HG03097 (cell line): ENCODE measurements around the gene GPR176.

Experiments used
- ATAC-seq: cut with Tn5 transposase; IDR thresholded peaks from one replicate; pipeline ENCODE4 v1.9.1; 2021; ENCODE audit not compliant: unreplicated experiment, low FRiP score

GPR176 gene, protein sequence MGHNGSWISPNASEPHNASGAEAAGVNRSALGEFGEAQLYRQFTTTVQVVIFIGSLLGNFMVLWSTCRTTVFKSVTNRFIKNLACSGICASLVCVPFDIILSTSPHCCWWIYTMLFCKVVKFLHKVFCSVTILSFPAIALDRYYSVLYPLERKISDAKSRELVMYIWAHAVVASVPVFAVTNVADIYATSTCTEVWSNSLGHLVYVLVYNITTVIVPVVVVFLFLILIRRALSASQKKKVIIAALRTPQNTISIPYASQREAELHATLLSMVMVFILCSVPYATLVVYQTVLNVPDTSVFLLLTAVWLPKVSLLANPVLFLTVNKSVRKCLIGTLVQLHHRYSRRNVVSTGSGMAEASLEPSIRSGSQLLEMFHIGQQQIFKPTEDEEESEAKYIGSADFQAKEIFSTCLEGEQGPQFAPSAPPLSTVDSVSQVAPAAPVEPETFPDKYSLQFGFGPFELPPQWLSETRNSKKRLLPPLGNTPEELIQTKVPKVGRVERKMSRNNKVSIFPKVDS

DNA sequence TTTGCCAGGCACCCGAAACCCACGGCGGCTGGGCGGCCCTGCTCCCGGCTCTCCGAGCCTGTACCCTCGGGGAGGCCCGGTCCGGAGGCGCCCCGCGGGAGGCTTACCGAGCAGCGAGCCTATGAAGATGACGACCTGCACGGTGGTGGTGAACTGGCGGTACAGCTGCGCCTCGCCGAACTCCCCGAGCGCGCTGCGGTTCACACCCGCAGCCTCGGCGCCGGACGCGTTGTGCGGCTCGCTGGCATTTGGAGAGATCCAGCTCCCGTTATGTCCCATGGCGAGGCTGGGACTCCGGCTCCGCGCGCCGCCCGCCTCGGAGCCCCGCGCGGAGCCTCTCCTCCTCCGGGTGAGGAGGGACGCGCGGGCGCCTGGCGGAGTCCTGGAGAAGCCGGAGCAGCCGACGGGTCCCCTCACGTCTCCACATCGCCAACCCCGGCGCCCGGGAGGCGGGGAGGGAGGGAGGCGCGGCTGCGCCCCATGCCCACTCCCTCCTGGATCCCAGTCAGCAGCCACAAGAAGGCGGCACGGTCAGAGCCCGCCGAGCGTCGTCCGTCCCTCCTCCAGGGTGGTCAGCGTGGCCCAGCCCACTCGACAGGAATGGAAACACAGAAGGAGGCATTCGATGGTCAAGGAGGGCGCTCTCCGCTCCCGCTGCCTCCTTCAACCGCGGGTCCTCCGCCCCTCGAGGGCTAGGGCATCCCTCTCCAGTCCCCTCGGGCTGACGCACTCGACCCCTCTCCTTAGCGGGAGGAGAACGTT, at the start of gene GPR176:
GPR176 (minus strand) TSS at position 519 of the 762 bp plus-strand sequence; CDS start at position 279, 240 bp downstream.
- no peak for ATAC-seq

DNA sequence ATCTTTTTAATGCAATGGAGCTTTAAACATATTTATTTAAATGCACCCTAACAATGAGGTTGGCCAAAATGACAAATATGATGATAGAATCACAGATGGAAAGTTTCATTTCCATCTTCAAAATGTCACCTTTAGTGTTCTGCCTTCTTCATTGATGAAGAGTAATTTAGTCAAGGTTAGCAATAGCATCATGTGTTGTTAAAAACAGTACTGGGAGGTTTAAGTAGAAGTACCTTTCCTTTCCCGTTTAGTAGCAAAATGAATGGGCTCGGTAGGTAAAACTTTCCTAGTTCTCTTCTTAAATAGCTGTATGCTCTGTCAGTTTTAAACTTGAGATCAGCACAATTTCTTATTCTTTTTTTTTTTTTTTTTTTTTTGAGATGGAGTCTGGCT, 48.9 kb upstream of the GPR176 start:
- ATAC-seq, result no peak

DNA sequence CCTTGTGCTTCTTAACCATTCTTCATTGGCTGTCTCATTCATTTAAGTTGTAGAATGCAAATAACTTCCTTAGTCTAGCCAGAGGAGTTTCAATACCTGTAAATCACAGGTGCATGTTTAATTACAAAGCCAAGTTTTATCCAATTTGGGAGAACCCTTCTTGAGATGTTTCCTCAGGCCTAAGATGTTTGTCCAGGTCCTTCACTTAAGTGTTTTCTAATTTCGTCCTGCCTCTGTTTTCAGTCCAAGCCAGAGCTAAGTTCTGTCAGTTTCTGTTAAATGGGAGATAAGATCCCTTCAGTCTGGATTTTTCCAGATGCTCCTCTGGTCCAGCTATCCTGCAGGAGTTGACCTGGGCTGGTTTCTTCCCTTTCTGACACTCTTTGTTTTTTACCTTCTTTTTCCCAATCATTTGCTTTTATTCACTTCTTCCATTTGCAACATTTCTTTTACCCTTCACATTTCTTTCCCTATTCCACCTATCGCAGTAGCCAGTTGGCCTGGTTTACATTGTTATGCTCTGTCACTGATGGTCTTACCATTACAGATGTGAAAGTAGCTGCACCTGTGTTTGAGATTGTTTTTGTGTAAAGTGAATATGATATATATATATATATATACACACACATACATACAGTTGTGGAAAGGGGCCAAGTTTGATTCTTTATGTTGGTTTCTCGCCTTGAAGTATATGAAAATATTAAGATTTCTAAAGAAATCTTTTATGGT, 48.4 kb upstream of the GPR176 start:
- ATAC-seq, result no peak

DNA sequence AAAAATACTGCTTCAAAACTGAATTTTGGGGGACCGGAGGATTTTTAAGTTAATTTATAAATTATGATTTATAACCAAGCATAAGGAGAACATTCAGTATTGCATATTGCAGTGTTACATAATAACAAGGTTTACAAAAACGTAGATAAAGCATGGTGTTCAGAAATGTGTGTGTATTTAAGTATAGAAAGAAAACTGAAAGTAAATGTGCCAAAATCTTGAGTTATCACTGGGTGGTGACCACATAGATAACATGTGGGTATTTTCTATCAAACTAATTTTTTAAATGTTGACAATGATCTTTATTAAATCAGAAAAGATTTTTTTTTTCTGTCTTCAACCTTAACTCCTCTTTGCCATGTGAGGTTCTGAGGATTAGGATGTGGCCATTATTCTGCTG, 46.5 kb upstream of the GPR176 start:
- no peak for ATAC-seq

DNA sequence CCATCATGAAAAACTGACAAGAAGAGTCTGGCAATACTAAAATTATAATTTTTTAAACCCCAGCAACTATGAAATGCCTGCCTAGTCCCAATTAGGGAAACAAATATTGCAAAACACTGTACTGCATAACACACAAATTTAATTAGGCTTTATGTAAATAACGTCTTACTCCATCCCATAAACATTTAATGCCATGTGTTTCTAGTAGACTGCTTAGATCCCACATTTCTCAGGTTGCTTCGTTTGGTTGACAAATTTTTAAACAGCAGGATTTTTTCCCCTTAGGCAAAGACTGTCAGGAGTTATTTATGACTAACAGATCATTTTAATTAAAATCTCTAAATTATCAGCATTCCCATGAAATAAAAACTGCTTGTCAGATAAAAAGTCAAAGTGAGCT, 43.7 kb upstream of the GPR176 start:
- no peak for ATAC-seq

DNA sequence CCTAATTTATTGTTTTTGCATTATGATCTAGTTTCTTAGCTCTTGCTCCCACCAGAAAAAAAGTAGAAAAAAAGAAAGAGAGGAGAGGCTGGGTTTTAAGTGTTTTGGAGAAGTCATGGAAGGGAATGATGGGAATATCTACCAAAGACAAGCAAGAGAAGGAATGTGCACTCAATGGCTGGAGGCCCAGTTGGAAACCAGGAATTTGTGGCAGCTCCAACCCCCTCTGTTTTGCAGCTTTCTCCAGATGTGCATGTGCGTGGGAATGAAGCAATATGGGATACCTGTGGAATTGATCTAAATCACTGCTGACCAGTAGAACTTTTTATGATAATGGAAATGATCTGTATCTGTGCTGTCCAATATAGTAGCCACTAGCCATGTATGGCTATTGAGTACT, 41.0 kb upstream of the GPR176 start:
- no peak for ATAC-seq

DNA sequence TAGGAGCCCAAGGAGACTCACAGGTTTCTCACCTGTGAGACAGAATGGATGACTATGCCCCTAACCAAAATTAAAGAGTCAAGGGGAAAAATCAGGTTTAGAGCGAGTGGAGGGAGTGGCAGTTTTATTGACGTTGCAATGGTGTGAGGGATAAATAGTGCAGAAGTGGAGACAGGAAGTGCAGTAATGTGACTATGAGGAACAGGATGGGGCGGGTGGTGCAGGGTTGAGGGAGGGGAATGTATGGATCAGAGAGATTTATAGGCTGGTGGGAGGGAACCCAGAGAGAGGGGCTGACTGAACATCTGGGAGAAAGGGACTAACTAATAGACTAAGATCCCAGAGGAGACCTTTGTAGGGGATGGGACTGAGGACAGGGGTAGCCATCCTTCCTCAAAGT, 40.3 kb upstream of the GPR176 start:
- no peak for ATAC-seq

DNA sequence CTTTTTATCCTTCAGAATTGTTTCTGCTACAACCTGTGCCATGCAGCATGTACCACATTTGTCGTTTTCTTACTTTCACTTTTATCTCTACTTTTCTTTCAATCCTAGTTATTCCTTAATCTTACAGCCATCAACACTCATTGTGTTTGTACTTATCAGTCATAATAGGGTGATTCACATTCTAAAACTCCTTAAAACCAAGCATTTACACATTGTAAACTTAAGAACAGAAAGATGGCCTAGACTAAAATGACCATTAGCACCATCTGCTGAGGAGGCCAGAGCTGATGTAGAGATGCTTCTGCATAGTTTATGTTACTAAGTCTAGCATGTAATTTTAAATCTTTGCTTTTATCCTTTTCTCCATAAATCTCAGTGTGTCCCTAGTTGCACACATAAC, 39.3 kb upstream of the GPR176 start:
- ATAC-seq, result no peak

DNA sequence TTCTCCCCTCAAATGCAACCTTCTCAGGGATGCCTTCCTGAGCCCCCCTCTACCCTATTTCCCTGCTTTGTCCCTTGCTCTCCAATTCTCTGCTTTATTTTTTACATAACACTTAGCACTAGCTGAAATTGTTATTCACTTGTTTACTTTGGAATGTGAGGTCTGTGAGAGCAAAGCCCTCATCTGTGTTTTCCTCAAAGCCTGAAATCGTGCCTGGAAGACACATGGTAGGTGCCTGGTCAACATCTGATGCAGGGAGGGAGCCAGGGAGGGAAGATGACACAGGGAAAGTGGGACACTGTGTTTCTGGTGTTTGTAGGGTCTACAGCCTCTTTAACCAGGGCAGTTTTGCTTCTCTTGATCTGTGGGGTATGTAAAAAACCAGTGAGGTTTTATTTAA, 37.4 kb upstream of the GPR176 start:
- no peak for ATAC-seq

DNA sequence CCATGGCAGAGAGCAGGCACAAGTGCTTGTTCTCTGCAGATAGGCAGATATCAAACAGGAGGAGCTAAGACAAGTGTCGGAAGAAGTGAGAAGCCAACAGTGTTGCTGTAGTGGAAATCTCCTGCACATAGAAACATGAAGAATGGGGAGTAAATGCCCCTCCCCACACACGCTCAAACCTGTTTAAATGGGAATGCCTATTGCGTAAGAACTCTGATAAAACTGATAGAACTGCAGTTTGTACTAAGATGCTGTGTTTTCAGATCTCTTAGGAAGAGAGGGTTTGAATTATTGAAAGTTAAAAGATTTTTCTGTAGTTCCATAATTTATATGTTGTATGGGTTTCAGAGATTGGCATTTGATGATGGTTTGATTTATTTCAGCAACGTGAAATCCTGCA, 33.5 kb upstream of the GPR176 start:
- ATAC-seq, result no peak

DNA sequence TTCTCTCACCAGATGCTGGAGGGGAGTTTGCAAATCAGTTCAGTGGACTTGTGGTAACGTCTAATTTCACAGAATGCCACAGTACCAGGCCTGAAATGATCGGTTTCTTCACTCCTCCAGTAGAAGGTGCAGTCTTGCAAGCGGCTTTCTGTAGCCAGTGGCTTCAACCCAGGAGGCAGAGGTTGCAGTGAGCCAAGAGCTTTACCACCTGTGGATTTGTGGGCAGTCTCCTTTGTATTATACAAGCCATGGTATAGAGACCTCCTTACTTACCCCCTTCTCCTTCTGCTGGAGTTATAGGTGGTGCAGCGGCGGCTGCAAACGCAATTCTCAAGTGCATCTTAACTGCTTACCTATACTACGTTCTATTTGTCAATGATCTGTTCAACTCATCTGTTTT, 31.5 kb upstream of the GPR176 start:
- ATAC-seq, result no peak

DNA sequence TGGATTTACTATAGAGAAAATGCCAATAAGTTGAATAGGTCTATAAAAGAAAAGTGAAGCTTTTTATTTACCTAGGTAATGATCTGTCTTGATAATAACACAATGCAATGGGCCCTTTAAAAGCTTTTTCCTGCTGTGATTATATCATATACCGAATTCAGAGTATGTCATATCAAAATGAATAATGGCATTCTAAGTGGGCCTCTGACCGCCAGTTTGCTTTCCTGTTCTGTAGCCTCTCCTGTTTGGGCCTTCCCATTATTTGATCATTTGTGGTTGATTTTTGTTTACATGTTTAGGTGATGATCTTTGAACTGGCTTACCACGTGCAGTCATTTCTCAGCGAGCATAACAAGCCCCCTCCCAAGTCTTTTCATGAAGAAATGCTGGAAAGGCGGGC, 28.8 kb upstream of the GPR176 start:
- ATAC-seq, result no peak

DNA sequence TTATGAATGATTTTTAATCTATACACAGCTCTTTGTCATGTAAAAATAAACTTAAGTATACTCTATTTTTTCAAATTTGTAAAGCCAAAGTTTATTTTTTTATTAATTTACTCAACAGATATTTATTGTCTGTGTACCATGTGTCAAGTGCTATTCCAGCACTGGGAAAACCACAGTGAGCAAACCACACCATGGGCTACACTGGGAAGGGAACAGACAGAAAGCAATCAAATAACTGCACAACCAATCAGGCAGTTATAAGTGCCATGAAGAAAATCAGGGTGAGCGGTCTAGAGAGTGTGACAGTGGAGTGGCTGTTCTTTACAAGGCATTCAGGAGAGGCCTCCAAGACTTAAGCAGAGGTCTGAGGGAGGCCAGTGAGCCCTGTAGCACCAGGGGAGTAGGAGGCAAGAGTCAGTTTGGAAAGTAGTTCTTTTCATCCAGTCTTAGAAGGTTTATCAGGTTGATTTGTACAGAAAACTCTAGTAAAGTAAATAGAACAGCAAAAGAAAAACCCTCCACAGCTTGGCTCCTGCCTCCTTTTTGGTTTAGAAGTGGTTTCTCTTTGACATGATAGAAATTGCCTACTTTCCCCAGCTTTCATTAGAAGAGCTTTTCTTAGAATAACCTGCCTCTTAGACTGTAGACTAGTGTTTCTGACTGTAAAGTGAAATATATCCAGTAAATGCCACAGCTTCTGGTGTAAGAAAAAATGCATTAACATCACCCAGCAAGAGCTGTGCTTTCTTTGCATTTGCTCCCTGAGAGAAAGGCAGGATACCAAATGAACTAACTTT, 27.5 kb upstream of the GPR176 start:
- no peak for ATAC-seq

DNA sequence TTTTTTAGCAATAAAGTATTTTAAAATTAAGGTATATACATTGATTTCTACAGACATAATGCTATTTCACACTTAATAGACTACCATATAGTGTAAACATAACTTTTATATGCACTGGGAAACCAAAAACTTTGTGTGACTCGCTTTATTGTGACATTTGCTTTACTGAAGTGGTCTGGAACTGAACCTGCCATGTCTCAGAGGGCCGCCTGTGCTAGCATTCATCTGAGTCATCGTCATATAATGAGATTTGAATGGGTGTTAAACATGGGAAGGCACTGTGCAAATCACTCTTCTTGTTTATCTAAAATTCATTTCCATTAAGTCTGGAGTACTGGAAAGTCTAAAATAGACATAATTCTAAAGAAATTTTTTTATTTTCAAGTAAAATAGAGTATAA, 26.8 kb upstream of the GPR176 start:
- ATAC-seq, result no peak

DNA sequence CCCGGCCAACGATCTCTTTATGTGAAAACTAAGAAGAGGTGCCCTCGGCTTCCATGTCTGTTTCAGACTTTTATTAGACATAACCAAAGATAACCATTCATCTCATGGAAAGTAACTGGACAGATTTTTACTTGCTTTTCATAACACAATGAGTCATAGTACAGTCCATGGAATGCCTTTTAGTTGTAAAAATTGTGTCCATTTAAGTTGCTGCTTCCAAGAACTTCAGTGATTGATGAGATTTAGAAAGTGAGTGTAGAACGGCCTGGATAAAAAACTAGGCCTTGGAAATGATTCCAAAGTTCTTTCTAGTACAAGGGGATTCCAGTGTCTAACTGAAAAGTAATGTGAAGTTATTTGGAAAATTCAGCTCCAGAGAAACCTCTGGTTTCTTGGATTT, 24.7 kb upstream of the GPR176 start:
- ATAC-seq, result no peak

DNA sequence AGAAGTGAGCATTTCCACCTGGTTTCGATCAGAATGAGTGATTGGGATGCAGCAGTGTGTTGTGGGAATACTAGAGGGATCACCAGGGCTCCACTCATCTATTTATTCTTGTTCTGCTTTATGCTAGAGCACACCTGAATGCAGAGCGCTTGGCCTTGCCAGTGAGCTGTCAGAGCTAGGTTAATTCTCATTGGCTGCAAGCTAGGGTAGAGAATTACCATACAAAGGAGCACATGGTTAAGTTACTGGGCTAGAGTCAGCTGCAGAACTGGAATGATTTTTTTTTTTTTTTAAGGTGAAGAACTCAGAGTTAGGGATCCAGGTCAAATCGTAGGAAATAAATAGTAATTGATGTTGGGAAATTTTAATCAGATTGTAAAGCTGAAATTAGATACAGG, 22.7 kb upstream of the GPR176 start:
- ATAC-seq, result no peak

DNA sequence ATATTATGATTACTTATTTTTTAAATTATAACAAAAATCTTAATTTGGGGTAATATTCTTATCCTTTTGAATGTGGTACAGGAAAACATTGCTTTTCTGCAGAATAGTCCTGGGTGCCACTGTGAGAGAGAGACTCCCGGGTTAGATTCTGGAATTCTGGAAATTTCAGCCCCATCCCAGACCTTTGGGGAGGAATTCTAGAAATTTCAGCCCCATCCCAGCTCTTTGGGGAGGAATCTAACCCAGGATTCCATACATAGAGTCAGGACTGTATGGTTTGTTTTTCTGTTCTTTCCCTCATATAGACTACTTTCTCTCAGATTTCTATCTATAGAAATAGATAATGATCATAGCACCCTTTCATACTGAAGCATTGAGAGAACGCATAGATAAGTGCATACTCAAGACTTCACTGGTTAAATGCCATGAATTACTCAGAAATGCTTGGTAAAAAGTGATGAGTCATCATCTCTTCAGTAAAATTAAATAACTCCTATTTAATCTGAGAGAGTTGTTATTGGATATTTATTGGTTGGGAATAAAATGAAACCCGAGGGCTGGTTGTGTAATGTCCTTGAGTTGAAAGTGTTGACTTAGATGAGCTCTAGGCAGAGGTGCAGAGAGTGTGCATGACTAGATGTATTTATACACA, 22.2 kb upstream of the GPR176 start:
- ATAC-seq, result no peak

DNA sequence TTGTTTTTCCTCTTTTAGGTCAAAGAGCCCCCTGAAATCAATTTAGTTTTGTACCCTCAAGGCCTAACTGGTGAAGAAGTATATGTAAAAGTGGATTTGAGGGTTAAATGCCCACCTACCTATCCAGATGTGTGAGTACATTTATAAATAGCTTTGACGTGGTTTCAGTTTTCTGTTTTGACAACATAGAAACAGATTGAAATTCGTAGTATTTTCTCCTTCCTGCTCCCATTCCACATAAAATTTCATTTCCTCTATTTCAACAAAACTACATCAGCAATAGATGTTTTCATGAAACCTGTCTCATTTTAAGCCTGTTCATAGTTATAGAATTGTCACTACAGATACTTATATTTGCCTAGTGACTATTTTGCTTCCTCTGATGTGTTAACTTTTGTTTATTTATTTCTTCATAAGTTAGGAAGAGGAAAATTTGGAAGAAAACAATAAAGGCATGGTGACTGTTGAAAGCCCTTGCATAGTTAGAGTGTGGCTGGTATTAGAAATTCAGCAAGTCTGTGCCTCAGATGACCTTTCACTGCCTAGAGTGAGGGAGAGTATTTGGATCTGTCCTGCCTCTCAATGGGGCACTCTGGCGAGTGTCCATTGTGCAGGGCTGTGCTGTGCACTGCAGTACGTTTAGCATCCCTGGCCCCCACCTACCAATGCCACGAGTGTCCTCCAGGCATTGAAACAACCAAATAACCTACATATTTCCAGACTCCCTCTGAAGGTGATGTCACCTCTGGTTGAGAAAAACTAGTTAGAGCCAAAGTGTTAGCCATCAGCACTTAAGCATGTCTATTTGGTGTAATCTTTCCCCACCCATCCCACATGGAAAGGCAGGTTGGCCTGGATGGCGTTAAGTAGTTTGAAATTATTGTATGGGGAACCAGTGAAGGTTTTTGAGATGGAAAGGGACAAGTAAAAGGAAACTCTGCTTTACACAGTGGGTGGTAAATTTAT, 19.7 kb upstream of the GPR176 start:
- ATAC-seq, result no peak

DNA sequence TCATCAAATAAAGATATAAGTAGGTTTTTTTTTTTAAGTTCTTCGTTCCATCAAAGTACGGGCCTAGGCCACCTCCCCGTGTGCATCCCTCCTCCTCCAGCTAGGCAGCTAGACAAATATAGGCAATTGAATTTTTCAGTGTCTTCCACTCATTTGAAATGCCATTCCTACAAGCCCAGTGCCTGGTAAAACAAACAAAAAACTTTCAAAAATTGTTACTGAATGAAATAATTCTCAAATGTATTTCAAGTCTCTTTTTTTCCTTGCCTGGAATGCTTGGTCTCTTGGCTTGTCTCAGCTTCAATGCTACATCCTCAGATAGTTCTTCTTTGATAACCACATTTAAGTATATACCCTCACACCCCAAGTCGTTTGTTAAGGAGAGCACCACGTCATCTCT, 17.6 kb upstream of the GPR176 start:
- ATAC-seq, result no peak
